H1 (cell line): Measurements from ENCODE around the gene PLP2. TPM values are rescaled to one million over a fixed set of nuclear protein-coding genes. Genes with fewer than 3 reads are reported as not detected.

Experiments
- CTCF ChIA-PET: fragments of 300-600 bp; sonication (Branson Sonifier 250); formaldehyde crosslinking; loops from one replicate; lab custom pipeline; 2021; ENCODE audit not compliant: partially characterized antibody; lab: Charles Lee
- POLR2A ChIA-PET: fragments of 300-600 bp; sonication (Branson Sonifier 250); formaldehyde crosslinking; loops from one replicate; lab custom pipeline; 2021; ENCODE audit warnings: inconsistent platforms; ENCODE audit not compliant: partially characterized antibody; lab: Charles Lee
- DNase-seq, 2 experiments: peaks; one replicate each; pipeline versions ENCODE4 v3.0.0 to v3.0.0-alpha.2; 2010 to 2022; ENCODE audit warnings: low spot score in 2 of 2, low read depth in 1 of 2, mixed read lengths in 1 of 2
- FAIRE-seq: peaks from 2 replicates; lab custom pipeline; 2011; peaks lifted over from hg19 to GRCh38; lab: Jason Lieb, UNC
- H2AFZ ChIP-seq: 2 replicates; pipeline ENCODE4 v1.8.1; 2012; ENCODE audit warnings: low read length, inconsistent platforms
- H2AK5ac ChIP-seq: 2 replicates; pipeline ENCODE4 v1.6.1; 2013; ENCODE audit warnings: low read depth, low read length
- H2BK120ac ChIP-seq: replicated peaks from 2 replicates; pipeline ENCODE3; 2013; ENCODE audit warnings: low read depth, low read length, inconsistent platforms
- H2BK12ac ChIP-seq: 2 replicates; pipeline ENCODE4 v1.6.1; 2013; ENCODE audit warnings: low read depth, low read length
- H2BK15ac ChIP-seq: 2 replicates; pipeline ENCODE4 v1.6.1; 2013; ENCODE audit warnings: low read length
- H2BK20ac ChIP-seq: 2 replicates; pipeline ENCODE4 v1.6.1; 2013; ENCODE audit warnings: low read length
- H2BK5ac ChIP-seq: 2 replicates; pipeline ENCODE4 v1.6.1; 2013; ENCODE audit warnings: low read depth, low read length
- H3K14ac ChIP-seq: 2 replicates; pipeline ENCODE4 v1.6.1; 2013; ENCODE audit warnings: inconsistent platforms; ENCODE audit not compliant: insufficient read length
- H3K18ac ChIP-seq: 2 replicates; pipeline ENCODE4 v1.6.1; 2013; ENCODE audit warnings: low read length; ENCODE audit errors: extremely low read depth
- H3K23ac ChIP-seq: 2 replicates; pipeline ENCODE4 v1.6.1; 2013; ENCODE audit warnings: inconsistent platforms; ENCODE audit not compliant: insufficient read length
- H3K23me2 ChIP-seq: 2 replicates; pipeline ENCODE4 v1.6.1; 2013; ENCODE audit warnings: low read depth, low read length
- H3K27ac ChIP-seq: 2 replicates; pipeline ENCODE4 v1.6.1; 2011; ENCODE audit warnings: low read depth, low read length, inconsistent platforms
- H3K27me3 ChIP-seq, 4 experiments: replicated peaks in 1 of 4; 1 replicate in 1 of 4; 2 replicates in 3 of 4; pipeline versions ENCODE4 v1.6.1 to v1.8.1; 2011 to 2013; ENCODE audit warnings: low read length in 3 of 4, mild to moderate bottlenecking in 3 of 4, inconsistent platforms in 2 of 4, mixed read lengths in 2 of 4, moderate library complexity in 1 of 4; ENCODE audit not compliant: control insufficient read depth in 3 of 4, insufficient read depth in 3 of 4; ENCODE audit errors: extremely low read depth in 1 of 4
- H3K36me3 ChIP-seq, 4 experiments: 2 replicates each; pipeline versions ENCODE4 v1.6.1 to v1.8.1; 2011 to 2013; ENCODE audit warnings: mild to moderate bottlenecking in 4 of 4, low read length in 3 of 4, moderate library complexity in 2 of 4, control low read depth in 1 of 4, inconsistent platforms in 1 of 4; ENCODE audit not compliant: insufficient read depth in 4 of 4, control insufficient read depth in 2 of 4
- H3K4ac ChIP-seq: replicated peaks from 2 replicates; pipeline ENCODE3; 2013; ENCODE audit warnings: low read length, low read depth, mixed read lengths, inconsistent platforms; ENCODE audit not compliant: insufficient read length
- H3K4me1 ChIP-seq, 4 experiments: replicated peaks in 1 of 4; 1 replicate in 1 of 4; 2 replicates in 3 of 4; pipeline versions ENCODE4 v1.6.1 to v1.8.1; 2011 to 2013; ENCODE audit warnings: low read length in 3 of 4, inconsistent platforms in 2 of 4, mixed read lengths in 1 of 4; ENCODE audit not compliant: insufficient read depth in 4 of 4, control insufficient read depth in 3 of 4
- H3K4me2 ChIP-seq, 2 experiments: 2 replicates each; pipeline versions ENCODE4 v1.6.1 to v1.8.1; 2011 to 2013; ENCODE audit warnings: low read depth in 2 of 2, low read length in 2 of 2, control low read depth in 1 of 2, inconsistent platforms in 1 of 2, mild to moderate bottlenecking in 1 of 2; ENCODE audit not compliant: insufficient read depth in 1 of 2
- H3K4me3 ChIP-seq, 4 experiments: fragments of 200-600, 300-600 bp in 1 of 4; sonication (generic), shearing (Covaris generic), sonication (Bioruptor Twin) in 1 of 4; 2 replicates each; pipeline versions ENCODE4 v1.5.1 to v1.8.1; 2011 to 2016; ENCODE audit warnings: low read length in 4 of 4, low read depth in 3 of 4, control low read depth in 2 of 4, inconsistent platforms in 2 of 4, mild to moderate bottlenecking in 2 of 4, mixed read lengths in 1 of 4, moderate library complexity in 1 of 4; ENCODE audit not compliant: insufficient read depth in 2 of 4; ENCODE audit errors: extremely low read depth in 1 of 4
- H3K56ac ChIP-seq: replicated peaks from 2 replicates; pipeline ENCODE3; 2013; ENCODE audit warnings: low read depth, mild to moderate bottlenecking, mixed read lengths, low read length, inconsistent platforms; ENCODE audit not compliant: insufficient read length
- H3K79me1 ChIP-seq: 2 replicates; pipeline ENCODE4 v1.6.1; 2013; ENCODE audit warnings: low read depth, low read length, control low read depth
- H3K79me2 ChIP-seq, 2 experiments: 2 replicates each; pipeline versions ENCODE4 v1.6.1 to v1.8.1; 2012 to 2013; ENCODE audit warnings: low read length in 2 of 2, mild to moderate bottlenecking in 2 of 2, inconsistent platforms in 1 of 2; ENCODE audit not compliant: insufficient read depth in 2 of 2, control insufficient read depth in 1 of 2
- H3K9ac ChIP-seq, 4 experiments: replicated peaks in 1 of 4; 1 replicate in 1 of 4; 2 replicates in 3 of 4; pipeline versions ENCODE4 v1.6.1 to v1.8.1; 2011 to 2013; ENCODE audit warnings: low read depth in 3 of 4, low read length in 3 of 4, control low read depth in 2 of 4, mild to moderate bottlenecking in 2 of 4, moderate library complexity in 2 of 4, inconsistent platforms in 1 of 4; ENCODE audit errors: extremely low read depth in 1 of 4
- H3K9me3 ChIP-seq, 2 experiments: 2 replicates each; pipeline versions ENCODE4 v1.6.1 to v1.8.1; 2012 to 2013; ENCODE audit warnings: mild to moderate bottlenecking in 2 of 2, moderate library complexity in 2 of 2, control low read depth in 1 of 2, inconsistent platforms in 1 of 2, low read depth in 1 of 2, low read length in 1 of 2, mixed read lengths in 1 of 2; ENCODE audit not compliant: insufficient read depth in 2 of 2
- H4K20me1 ChIP-seq, 2 experiments: replicated peaks in 1 of 2; 2 replicates each; pipeline versions ENCODE3 to v1.8.1; 2011 to 2013; ENCODE audit warnings: inconsistent platforms in 2 of 2, low read length in 2 of 2, mild to moderate bottlenecking in 1 of 2; ENCODE audit not compliant: insufficient read depth in 2 of 2, control insufficient read depth in 1 of 2
- H4K5ac ChIP-seq: 2 replicates; pipeline ENCODE4 v1.6.1; 2013; ENCODE audit warnings: low read length, low read depth, mixed read lengths, inconsistent platforms; ENCODE audit not compliant: insufficient read length
- H4K8ac ChIP-seq: 2 replicates; pipeline ENCODE4 v1.8.0; 2013; ENCODE audit warnings: mild to moderate bottlenecking, moderate library complexity, low read length, inconsistent platforms; ENCODE audit not compliant: insufficient read depth; ENCODE audit errors: extremely low read depth
- H4K91ac ChIP-seq: replicated peaks from 2 replicates; pipeline ENCODE3; 2013; ENCODE audit warnings: low read length, mixed read lengths, inconsistent platforms; ENCODE audit not compliant: insufficient read length
- EGR1 ChIP-seq: IDR thresholded peaks from 2 replicates; pipeline ENCODE4 v1.6.1; 2011; ENCODE audit warnings: low read depth, low read length, borderline replicate concordance
- NRF1 ChIP-seq: IDR thresholded peaks from 2 replicates; pipeline ENCODE4 v1.6.1; 2011; ENCODE audit warnings: mild to moderate bottlenecking, low read depth, low read length, improper control_type of control experiment
- POLR2AphosphoS5 ChIP-seq: IDR thresholded peaks from 2 replicates; pipeline ENCODE4 v1.6.1; 2011; ENCODE audit warnings: low read depth, low read length
- SRF ChIP-seq: IDR thresholded peaks from 2 replicates; pipeline ENCODE4 v1.6.1; 2011; ENCODE audit warnings: mild to moderate bottlenecking, low read depth, low read length, moderate library complexity
- TAF1 ChIP-seq: IDR thresholded peaks from 2 replicates; pipeline ENCODE4 v1.6.1; 2011; ENCODE audit warnings: mild to moderate bottlenecking, low read depth, low read length
- USF2 ChIP-seq: IDR thresholded peaks from 2 replicates; pipeline ENCODE4 v1.6.1; 2011; ENCODE audit warnings: low read length, improper control_type of control experiment
- WGBS, 2 experiments: shearing (Covaris generic) in 1 of 2; methylation state at CpG; one replicate each; pipeline versions ENCODE4 v1.1.6 to v1.1.7; 2013 to 2015; ENCODE audit warnings: low lambda C conversion rate in 2 of 2, mixed read lengths in 2 of 2, inconsistent platforms in 1 of 2, low coverage in 1 of 2, missing lambda C conversion rate in 1 of 2; ENCODE audit not compliant: insufficient replicate concordance in 2 of 2, insufficient coverage in 1 of 2, insufficient read length in 1 of 2; ENCODE audit errors: extremely low coverage in 1 of 2, missing lambda C conversion rate in 1 of 2; 5-methylcytosine and 5-hydroxymethylcytosine counted together
- polyA plus RNA-seq, 7 experiments: library from polyadenylated mRNA; depleted of rRNA in 3 of 7; stranded (reverse) in 5 of 7; unstranded in 2 of 7; fragments of >200 nt in 5 of 7; fragments of 200-250 nt in 2 of 7; gene quantifications; 1 replicate in 5 of 7; 2 replicates in 1 of 7; 4 replicates in 1 of 7; pipeline versions ENCODE4 v1.2.1 to v1.2.3, GENCODE V29; 2011 to 2013; ENCODE audit warnings: missing spikeins in 2 of 7, mixed read lengths in 2 of 7
- total RNA-seq: library from RNA; stranded (reverse); fragmentation: NEBNext Ultra II Directional; extraction: Animal tissue kit (Norgen Biotek cat#: 25700); gene quantifications from 2 replicates; pipeline ENCODE4 v1.2.1, GENCODE V29; 2021

Gene PLP2
- total and polyA plus RNA-seq, 2 of the 8 experiments (the other 6 are each of a cell fraction or from before 2014, with no cell fraction given): 10.3 to 23.4 TPM

DNA sequence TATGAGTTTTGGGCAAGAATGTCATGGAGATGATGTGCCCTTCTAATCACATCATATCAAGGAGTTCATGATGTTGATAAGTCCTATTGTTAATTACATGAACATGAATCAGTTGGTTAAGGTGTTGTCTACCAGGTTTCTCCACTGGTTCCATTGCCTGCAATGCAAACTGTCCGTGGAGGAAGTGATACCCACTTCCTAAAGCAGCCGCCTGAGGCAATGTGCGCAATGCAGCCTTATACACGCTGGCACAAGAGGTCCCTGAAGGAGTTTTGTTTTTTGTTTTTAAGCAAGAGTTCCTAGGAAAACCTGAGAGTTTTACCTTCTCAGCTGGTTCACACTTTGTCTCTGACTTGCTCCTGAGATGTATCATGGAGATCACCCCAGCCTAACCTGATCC is 42.3 kb upstream of the PLP2 start:
- Histone ChIP-seq H3K4ac (no peak overlapping the region), H2BK120ac (no peak overlapping the region), H2BK15ac (no peak overlapping the region), H3K9me3 (no peaks in the 10 kb centered on the region), H3K4me1 (no peaks in the 10 kb centered on the region), H2BK20ac (no peak overlapping the region), H3K56ac (no peak overlapping the region), H3K79me1 (no peaks in the 10 kb centered on the region), H3K4me2 (no peak overlapping the region), H3K9ac (no peak overlapping the region), H3K23me2 (no peaks in the 10 kb centered on the region), H4K8ac (no peak overlapping the region), H4K5ac (no peak overlapping the region), H2AK5ac (no peak overlapping the region), H3K14ac (no peak overlapping the region), H3K27ac (no peak overlapping the region), H4K20me1 (no peaks in the 10 kb centered on the region), H3K36me3 (no peaks in the 10 kb centered on the region), H3K18ac (no peak overlapping the region), H2BK5ac (no peak overlapping the region), H2BK12ac (no peak overlapping the region), H4K91ac (no peak overlapping the region), H3K4me3 (no peak overlapping the region), H3K79me2 (no peaks in the 10 kb centered on the region), H3K27me3 (no peaks in the 10 kb centered on the region), H3K23ac (no peak overlapping the region), H2AFZ (no peak overlapping the region)
- ChIA-PET CTCF (interaction anchor here (0.7 to 1.1 kb wide), 2 partner anchors 13 to 63 kb away, joined by 4 to 6 read pairs; no protein-coding TSS in a partner anchor), POLR2A (no interaction called here)
- no peak for TF ChIP-seq NRF1
- no peak for TF ChIP-seq USF2
- no peak for TF ChIP-seq TAF1
- TF ChIP-seq POLR2AphosphoS5: no peak
- TF ChIP-seq SRF: no peak
- TF ChIP-seq EGR1: no peak
- FAIRE-seq (no peak), DNase-seq (no peak)
- 97% methylated on average over 4 of the region's 4 CpGs; no CpG with 5 or more reads in 1 of the 2 experiments for WGBS, 2 experiments
